Nephron (organoid): Measurements from ENCODE around the gene DFFB.
"Not testable (repeated sequence)": the region's sequence is repeated elsewhere in the genome, so short reads cannot be mapped to it uniquely, and the experiment has no call there.

Experiments used
- H3K27ac Mint-ChIP-seq, 3 experiments: 2 replicates each; pipeline ENCODE4 v1.8.0; 2020; ENCODE audit warnings: mixed read lengths in 3 of 3, mild to moderate bottlenecking in 2 of 3, moderate library complexity in 1 of 3
- H3K27me3 Mint-ChIP-seq: 2 replicates; pipeline ENCODE4 v1.8.0; 2021; ENCODE audit warnings: low read depth, mild to moderate bottlenecking, moderate library complexity, mixed read lengths
- H3K36me3 Mint-ChIP-seq: 2 replicates; pipeline ENCODE4 v1.8.0; 2020; ENCODE audit warnings: low read depth, mixed read lengths
- H3K4me1 Mint-ChIP-seq: 2 replicates; pipeline ENCODE4 v1.8.0; 2020; ENCODE audit warnings: mixed read lengths
- H3K4me3 Mint-ChIP-seq, 3 experiments: 2 replicates each; pipeline ENCODE4 v1.8.0; 2020; ENCODE audit warnings: mild to moderate bottlenecking in 3 of 3, mixed read lengths in 3 of 3, moderate library complexity in 2 of 3
- H3K9me3 Mint-ChIP-seq: 2 replicates; pipeline ENCODE4 v1.8.0; 2020; ENCODE audit warnings: mixed read lengths
- TF ChIP-seq, protein P1 (sequence below), 3 experiments: fragments of 200-600 bp; sonication (generic); IDR thresholded peaks; one replicate each; pipeline ENCODE4 v1.5.0; 2021; ENCODE audit warnings: antibody characterized with exemption in 3 of 3; ENCODE audit not compliant: unreplicated experiment in 3 of 3

The DFFB gene, protein sequence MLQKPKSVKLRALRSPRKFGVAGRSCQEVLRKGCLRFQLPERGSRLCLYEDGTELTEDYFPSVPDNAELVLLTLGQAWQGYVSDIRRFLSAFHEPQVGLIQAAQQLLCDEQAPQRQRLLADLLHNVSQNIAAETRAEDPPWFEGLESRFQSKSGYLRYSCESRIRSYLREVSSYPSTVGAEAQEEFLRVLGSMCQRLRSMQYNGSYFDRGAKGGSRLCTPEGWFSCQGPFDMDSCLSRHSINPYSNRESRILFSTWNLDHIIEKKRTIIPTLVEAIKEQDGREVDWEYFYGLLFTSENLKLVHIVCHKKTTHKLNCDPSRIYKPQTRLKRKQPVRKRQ

DNA sequence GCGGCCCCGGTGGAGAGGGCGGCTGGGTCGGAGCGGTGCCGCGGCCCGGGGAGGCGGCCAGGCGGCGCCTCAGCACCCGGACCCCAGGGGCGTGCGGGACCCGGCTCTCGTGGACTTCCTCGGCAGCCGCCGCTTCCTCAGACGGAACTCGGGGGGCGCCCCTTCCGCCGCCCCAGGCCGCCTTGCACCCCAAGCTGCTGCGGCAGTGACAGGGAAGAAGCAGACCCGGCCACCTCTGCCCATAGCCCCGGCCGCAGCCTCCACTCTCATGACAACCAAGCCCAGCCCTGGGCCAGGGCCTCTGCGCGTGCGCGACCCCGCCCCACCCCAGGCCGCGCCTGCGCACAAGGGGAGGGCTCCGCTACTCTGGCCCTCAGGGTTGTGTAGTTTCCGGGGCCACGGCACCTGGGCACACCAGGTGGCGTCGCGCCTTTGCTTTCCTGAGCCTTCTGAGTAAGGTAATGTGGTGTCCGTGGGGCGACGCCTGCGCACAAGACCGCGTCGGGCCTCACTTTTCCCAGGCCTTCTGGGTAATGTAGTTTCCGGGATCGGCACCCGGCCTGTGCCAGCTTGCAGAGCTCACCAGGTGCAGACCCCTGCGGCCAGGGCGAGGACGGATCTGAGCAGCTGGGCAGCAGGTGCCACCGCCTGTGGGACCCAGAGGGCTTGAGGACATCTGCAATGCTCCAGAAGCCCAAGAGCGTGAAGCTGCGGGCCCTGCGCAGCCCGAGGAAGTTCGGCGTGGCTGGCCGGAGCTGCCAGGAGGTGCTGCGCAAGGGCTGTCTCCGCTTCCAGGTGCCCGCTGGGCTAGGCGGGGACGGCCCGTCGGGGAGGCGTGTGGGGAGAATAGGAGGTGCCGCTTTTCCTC lies at the start of gene DFFB, which contains the start of gene CEP104:
DFFB (plus strand) TSS at position 554 of the 868 bp plus-strand sequence; CDS start at position 682, 128 bp downstream.
CEP104 (minus strand) TSS at position 289 of the 868 bp plus-strand sequence. CDS start 4,804 bp downstream, outside the sequence.
- Mint-ChIP-seq H3K9me3 (no peaks in the 10 kb centered on the region), H3K36me3 (peaks cover 8% of the 10 kb centered on the region), H3K4me3 (peak within 1 kb of the TSS; percentile 96 to 99 (median 97)), H3K27me3 (no peaks in the 10 kb centered on the region), H3K27ac (peak within 1 kb of the TSS; percentile 47 to 83 (median 78)), H3K4me1 (peaks cover 11% of the 10 kb centered on the region)
- TF ChIP-seq, protein P1, sequence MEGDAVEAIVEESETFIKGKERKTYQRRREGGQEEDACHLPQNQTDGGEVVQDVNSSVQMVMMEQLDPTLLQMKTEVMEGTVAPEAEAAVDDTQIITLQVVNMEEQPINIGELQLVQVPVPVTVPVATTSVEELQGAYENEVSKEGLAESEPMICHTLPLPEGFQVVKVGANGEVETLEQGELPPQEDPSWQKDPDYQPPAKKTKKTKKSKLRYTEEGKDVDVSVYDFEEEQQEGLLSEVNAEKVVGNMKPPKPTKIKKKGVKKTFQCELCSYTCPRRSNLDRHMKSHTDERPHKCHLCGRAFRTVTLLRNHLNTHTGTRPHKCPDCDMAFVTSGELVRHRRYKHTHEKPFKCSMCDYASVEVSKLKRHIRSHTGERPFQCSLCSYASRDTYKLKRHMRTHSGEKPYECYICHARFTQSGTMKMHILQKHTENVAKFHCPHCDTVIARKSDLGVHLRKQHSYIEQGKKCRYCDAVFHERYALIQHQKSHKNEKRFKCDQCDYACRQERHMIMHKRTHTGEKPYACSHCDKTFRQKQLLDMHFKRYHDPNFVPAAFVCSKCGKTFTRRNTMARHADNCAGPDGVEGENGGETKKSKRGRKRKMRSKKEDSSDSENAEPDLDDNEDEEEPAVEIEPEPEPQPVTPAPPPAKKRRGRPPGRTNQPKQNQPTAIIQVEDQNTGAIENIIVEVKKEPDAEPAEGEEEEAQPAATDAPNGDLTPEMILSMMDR (IDR thresholded peaks at IDR 0.05; ENCODE audit: unreplicated experiment in 3 of 3), result peak in 1 of 3 experiments; percentile 40

DNA sequence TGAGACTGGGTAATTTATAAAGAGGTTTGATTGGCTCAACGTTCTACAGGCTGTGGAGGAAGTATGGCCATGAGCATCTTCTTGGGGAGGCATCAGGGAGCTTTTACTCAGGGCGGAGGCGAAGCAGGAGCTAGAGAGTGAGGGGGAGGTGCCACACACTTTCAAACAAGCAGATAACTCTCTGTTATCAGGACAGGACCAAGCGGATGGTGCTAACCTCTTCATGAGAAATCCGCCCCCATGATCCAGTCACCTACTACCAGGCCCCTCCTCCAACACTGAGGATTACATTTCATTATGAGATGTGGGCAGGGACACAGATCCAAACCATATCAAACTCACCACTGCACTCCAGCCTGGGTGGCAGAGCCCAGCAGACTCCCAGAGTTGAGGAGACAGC lies 49.5 kb upstream of the DFFB start:
- Mint-ChIP-seq H3K4me1 (no peaks in the 10 kb centered on the region), H3K27ac (no peak overlapping the region), H3K27me3 (peaks cover 17% of the 10 kb centered on the region), H3K36me3 (no peaks in the 10 kb centered on the region), H3K4me3 (no peak overlapping the region), H3K9me3 (peaks cover 18% of the 10 kb centered on the region)
- TF ChIP-seq, protein P1 (IDR thresholded peaks at IDR 0.05; ENCODE audit: unreplicated experiment in 3 of 3), result no peak

- peaks cover 4% of the 10 kb centered on the region for H3K27me3 Mint-ChIP-seq
- H3K4me3 Mint-ChIP-seq, result no peak overlapping the region
- peaks cover 4% of the 10 kb centered on the region for H3K36me3 Mint-ChIP-seq
- peaks cover 18% of the 10 kb centered on the region for H3K9me3 Mint-ChIP-seq
- TF ChIP-seq, protein P1 (IDR thresholded peaks at IDR 0.05; ENCODE audit: unreplicated experiment in 3 of 3), result no peak
- no peak overlapping the region for H3K27ac Mint-ChIP-seq
- H3K4me1 Mint-ChIP-seq, result no peaks in the 10 kb centered on the region
These were observed 47.6 kb upstream of the DFFB start for GRCh38 chr1:3809680-3810079.

GRCh38 chr1:3810149-3810761 lies 47.0 kb upstream of the DFFB start:
- H3K36me3 Mint-ChIP-seq, H3K27ac Mint-ChIP-seq, H3K27me3 Mint-ChIP-seq, H3K4me3 Mint-ChIP-seq, H3K4me1 Mint-ChIP-seq: not testable (repeated sequence)
- H3K9me3 Mint-ChIP-seq, result peaks cover 14% of the 10 kb centered on the region

GRCh38 chr1:3811595-3811911 lies 45.7 kb upstream of the DFFB start:
- no peaks in the 10 kb centered on the region for H3K27me3 Mint-ChIP-seq
- peaks cover 4% of the 10 kb centered on the region for H3K9me3 Mint-ChIP-seq
- H3K36me3 Mint-ChIP-seq, result peaks cover 12% of the 10 kb centered on the region
- H3K4me3 Mint-ChIP-seq, result no peak overlapping the region
- no peaks in the 10 kb centered on the region for H3K4me1 Mint-ChIP-seq
- TF ChIP-seq, protein P1 (IDR thresholded peaks at IDR 0.05; ENCODE audit: unreplicated experiment in 3 of 3), result no peak
- H3K27ac Mint-ChIP-seq, result peak overlapping the region in 1 of 3 experiments; percentile 35

GRCh38 chr1:3814065-3814464 lies 43.2 kb upstream of the DFFB start:
- Mint-ChIP-seq H3K9me3 (no peaks in the 10 kb centered on the region), H3K4me1 (no peaks in the 10 kb centered on the region), H3K27me3 (no peaks in the 10 kb centered on the region), H3K27ac (no peak overlapping the region), H3K4me3 (no peak overlapping the region), H3K36me3 (peaks cover 23% of the 10 kb centered on the region)
- TF ChIP-seq, protein P1 (IDR thresholded peaks at IDR 0.05; ENCODE audit: unreplicated experiment in 3 of 3), result no peak
